Mucosa of descending colon (tissue), 3 donors: Measurements from ENCODE around the gene NCKAP1. TPM values are rescaled to one million over a fixed set of nuclear protein-coding genes. Genes with fewer than 3 reads are reported as not detected.
"Not testable (repeated sequence)": the region's sequence is repeated elsewhere in the genome, so short reads cannot be mapped to it uniquely, and the experiment has no call there.

Experiments
- ATAC-seq: fragments of 200-7000 bp; cut with Tn5 transposase; one replicate; pipeline ENCODE4 v1.9.1; 2020; ENCODE audit warnings: mild to moderate bottlenecking, moderate library complexity
- DNase-seq, 3 donors: peaks; one replicate each; pipeline ENCODE4 v3.0.0-alpha.2; 2020
- H3K36me3 ChIP-seq: fragments of 200-600 bp; one replicate; pipeline ENCODE4 v1.8.0; 2021; ENCODE audit warnings: low read depth, mild to moderate bottlenecking
- H3K4me1 ChIP-seq: fragments of 200-600 bp; one replicate; pipeline ENCODE4 v1.8.0; 2021; ENCODE audit warnings: low read depth, mild to moderate bottlenecking
- H3K4me3 ChIP-seq: fragments of 200-600 bp; one replicate; pipeline ENCODE4 v1.8.0; 2021; ENCODE audit warnings: mild to moderate bottlenecking
- H3K9me3 ChIP-seq: fragments of 200-600 bp; one replicate; pipeline ENCODE4 v1.8.0; 2021; ENCODE audit warnings: mild to moderate bottlenecking
- CTCF ChIP-seq: fragments of 200-600 bp; IDR thresholded peaks from one replicate; pipeline ENCODE4 v1.8.0; 2022; ENCODE audit warnings: antibody characterized with exemption, mild to moderate bottlenecking
- intact Hi-C, 2 donors: fragments of 100-400 bp; cut with DNase I in 1 of 2; cut with micrococcal nuclease in 1 of 2; formaldehyde crosslinking; loops; one replicate each; pipeline versions ENCODE4 v1.11.0 to v1.11.1; 2022; cut with DNase I, micrococcal nuclease
- total RNA-seq, 3 donors: library from RNA; stranded (reverse); fragmentation: NEBNext Ultra II Directional in 2 of 3; extraction: Animal tissue kit (Norgen Biotek cat#: 25700) in 2 of 3; gene quantifications; one replicate each; pipeline versions ENCODE4 v1.2.1 to v1.2.4, GENCODE V29; 2021 to 2023
- donor health status: DM: no; HTN: no; CAD: no; lungs with moderate emphysema.
- donor health status: DM: no; HTN: no; CAD: no.
- donor health status: DM: no; HTN: yes; CAD: no.

The NCKAP1 gene
- total RNA-seq, 3 donors from 2014 or later = 81.5 to 194 (median 87.2) TPM

GRCh38 chr2:183021613-183022012 is 16.6 kb downstream of the NCKAP1 start:
- H3K4me1 ChIP-seq = peaks cover 16% of the 10 kb centered on the region
- no peak for TF ChIP-seq CTCF
- DNase-seq (no peak), ATAC-seq (no peak)
- H3K4me3 ChIP-seq = no peak overlapping the region
- no peaks in the 10 kb centered on the region for H3K9me3 ChIP-seq
- H3K36me3 ChIP-seq = no peaks in the 10 kb centered on the region
- intact Hi-C loops = no loop called here

- Histone ChIP-seq H3K4me1 (peaks cover 6% of the 10 kb centered on the region), H3K9me3 (no peaks in the 10 kb centered on the region), H3K4me3 (no peak overlapping the region), H3K36me3 (no peaks in the 10 kb centered on the region)
- intact Hi-C loops = no loop called here
- TF ChIP-seq CTCF = no peak
- DNase-seq (no peak), ATAC-seq (no peak)
Measured at GRCh38 chr2:183019718-183020442, 18.4 kb downstream of the NCKAP1 start.

GRCh38 chr2:183017845-183018244 is 20.4 kb downstream of the NCKAP1 start:
- intact Hi-C loops, H3K9me3 ChIP-seq, H3K36me3 ChIP-seq, ATAC-seq, DNase-seq, H3K4me3 ChIP-seq, H3K4me1 ChIP-seq: not testable (repeated sequence)

- H3K4me3 ChIP-seq = no peak overlapping the region
- no peaks in the 10 kb centered on the region for H3K4me1 ChIP-seq
- no peaks in the 10 kb centered on the region for H3K36me3 ChIP-seq
- no peaks in the 10 kb centered on the region for H3K9me3 ChIP-seq
- DNase-seq (no peak), ATAC-seq (no peak)
- intact Hi-C loops = no loop called here
- TF ChIP-seq CTCF = no peak
Measured at GRCh38 chr2:183014005-183014404, 24.3 kb downstream of the NCKAP1 start.

GRCh38 chr2:183011743-183012142 is 26.5 kb downstream of the NCKAP1 start:
- no peak for TF ChIP-seq CTCF
- Histone ChIP-seq H3K4me3 (no peak overlapping the region), H3K9me3 (no peaks in the 10 kb centered on the region), H3K36me3 (no peaks in the 10 kb centered on the region), H3K4me1 (no peaks in the 10 kb centered on the region)
- intact Hi-C loops = no loop called here
- ATAC-seq = no peak
- no peak for DNase-seq

GRCh38 chr2:183010112-183010511 is 28.1 kb downstream of the NCKAP1 start:
- no peak for ATAC-seq
- TF ChIP-seq CTCF = no peak
- no peaks in the 10 kb centered on the region for H3K4me1 ChIP-seq

More at GRCh38 chr2:183010112-183010511, 28.1 kb downstream of the NCKAP1 start:
- Histone ChIP-seq H3K4me3 (no peak overlapping the region), H3K9me3 (no peaks in the 10 kb centered on the region), H3K36me3 (no peaks in the 10 kb centered on the region)
- DNase-seq = no peak
- intact Hi-C loops = no loop called here
